ENCODE measurements around the gene PCDH9. TPM values are rescaled to one million over a fixed set of nuclear protein-coding genes. Genes with fewer than 3 reads are reported as not detected.

PCDH9 gene
- polyA plus RNA-seq, 4 donors = 0.27 to 1.1 (median 0.72) TPM; not detected in 1

DNA sequence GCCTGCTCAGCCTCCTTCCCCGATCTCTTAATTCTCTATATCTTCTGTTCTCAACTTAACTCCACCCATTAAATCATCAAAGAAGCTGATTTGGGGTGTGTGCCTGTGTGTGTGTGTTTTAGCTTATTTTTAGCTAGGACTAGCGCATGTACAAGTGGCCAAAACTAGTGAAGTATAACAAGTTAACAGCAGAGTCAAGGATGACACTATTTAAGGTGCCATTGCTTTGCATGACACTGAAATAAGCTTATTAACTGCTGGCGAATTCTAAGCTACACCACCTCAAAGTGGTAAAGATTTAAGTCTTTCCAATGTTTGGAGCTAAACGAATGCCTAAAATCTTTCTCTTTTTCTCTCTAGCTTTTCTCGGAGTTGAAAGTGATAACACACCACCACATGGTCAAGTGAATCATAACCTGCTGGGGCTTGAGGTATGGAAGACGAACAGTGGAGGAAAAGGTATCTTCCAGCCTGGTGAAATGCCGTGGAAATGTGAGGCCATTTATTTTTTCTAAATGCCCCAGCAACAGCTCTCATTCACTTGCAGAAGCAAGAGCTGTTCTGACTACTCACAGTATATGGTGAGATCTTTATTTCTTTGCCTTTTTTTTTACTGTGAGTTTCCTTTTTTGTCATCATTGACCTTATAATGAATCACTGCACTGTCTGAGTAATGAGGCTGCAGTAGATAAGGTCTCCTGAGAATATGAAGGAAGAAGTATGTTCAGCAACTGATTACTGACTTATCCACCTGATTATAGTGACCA, 570.3 kb downstream of the PCDH9 start:
- Histone ChIP-seq H3K27me3 (ENCODE audit: control insufficient read depth in 3 of 3, insufficient read depth in 3 of 3, low read length in 3 of 3) (no peaks in the 10 kb centered on the region), H3K27ac (ENCODE audit: low read depth in 1 of 3, low read length in 2 of 3) (no peak overlapping the region), H3K4me3 (ENCODE audit: low read depth in 1 of 3, low read length in 3 of 3) (no peak overlapping the region), H3K4me1 (ENCODE audit: control insufficient read depth in 3 of 3, insufficient read depth in 2 of 3, low read depth in 1 of 3, low read length in 2 of 3) (no peaks in the 10 kb centered on the region), H3K9me3 (ENCODE audit: control insufficient read depth in 2 of 2, insufficient read depth in 1 of 2, low read depth in 1 of 2, low read length in 1 of 2) (no peaks in the 10 kb centered on the region), H3K36me3 (ENCODE audit: control insufficient read depth in 3 of 3, insufficient read depth in 2 of 3, low read depth in 1 of 3, low read length in 3 of 3) (no peaks in the 10 kb centered on the region)
- FAIRE-seq = no peak
- 69 to 74% (median 72%) methylated on average over 7 of the region's 7 CpGs for WGBS, 3 donors
- no peak for DNase-seq

GRCh38 chr13:66659286-66659685, 570.9 kb downstream of the PCDH9 start:
- H3K4me3 ChIP-seq (ENCODE audit: low read depth in 1 of 3, low read length in 3 of 3) = no peak overlapping the region
- H3K27me3 ChIP-seq (ENCODE audit: control insufficient read depth in 3 of 3, insufficient read depth in 3 of 3, low read length in 3 of 3) = no peaks in the 10 kb centered on the region
- H3K27ac ChIP-seq (ENCODE audit: low read depth in 1 of 3, low read length in 2 of 3) = no peak overlapping the region
- no peaks in the 10 kb centered on the region for H3K9me3 ChIP-seq (ENCODE audit: control insufficient read depth in 2 of 2, insufficient read depth in 1 of 2, low read depth in 1 of 2, low read length in 1 of 2)
- no peaks in the 10 kb centered on the region for H3K4me1 ChIP-seq (ENCODE audit: control insufficient read depth in 3 of 3, insufficient read depth in 2 of 3, low read depth in 1 of 3, low read length in 2 of 3)
- DNase-seq = no peak
- FAIRE-seq = no peak
- no peaks in the 10 kb centered on the region for H3K36me3 ChIP-seq (ENCODE audit: control insufficient read depth in 3 of 3, insufficient read depth in 2 of 3, low read depth in 1 of 3, low read length in 3 of 3)
- whole genome bisulfite sequencing, 3 donors = 70 to 89% (median 78%) methylated on average over 2 of the region's 2 CpGs

DNA sequence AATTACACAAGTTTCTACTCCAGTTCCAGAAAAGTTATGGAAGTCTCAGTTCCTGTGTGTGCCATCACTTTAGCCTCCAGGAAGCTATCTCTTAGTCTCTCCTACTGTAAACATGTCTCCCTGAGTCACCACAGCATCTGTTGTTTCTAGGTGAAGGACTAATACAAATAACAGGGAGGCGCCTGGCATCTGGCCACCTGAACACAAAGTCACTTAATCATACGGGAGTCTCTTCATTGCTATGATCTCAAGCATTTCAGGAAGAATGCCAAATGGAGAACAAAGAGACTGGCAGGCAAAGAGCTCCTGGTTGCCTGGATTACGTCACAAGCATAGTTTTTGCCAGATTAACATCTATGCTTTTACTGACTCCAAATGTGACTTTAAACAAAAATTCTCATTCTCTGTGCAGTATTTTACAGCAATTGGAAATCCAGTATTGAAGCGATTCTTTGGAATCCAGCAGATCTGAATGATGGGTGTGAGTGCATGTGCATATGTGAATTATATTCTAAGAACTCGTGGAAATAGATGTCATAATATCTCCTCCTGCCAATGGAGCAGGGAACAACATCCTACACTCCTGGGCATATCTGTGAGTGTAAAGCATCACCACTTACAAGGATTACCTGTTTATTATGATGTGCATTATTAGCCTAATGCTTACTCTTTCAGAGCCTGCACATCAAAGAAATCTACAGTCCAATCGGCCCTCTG, 572.8 kb downstream of the PCDH9 start:
- DNase-seq (peak; percentile 1 to 4), FAIRE-seq (no peak)
- Histone ChIP-seq H3K27me3 (ENCODE audit: control insufficient read depth in 3 of 3, insufficient read depth in 3 of 3, low read length in 3 of 3) (no peaks in the 10 kb centered on the region), H3K4me1 (ENCODE audit: control insufficient read depth in 3 of 3, insufficient read depth in 2 of 3, low read depth in 1 of 3, low read length in 2 of 3) (no peaks in the 10 kb centered on the region), H3K4me3 (ENCODE audit: low read depth in 1 of 3, low read length in 3 of 3) (no peak overlapping the region), H3K27ac (ENCODE audit: low read depth in 1 of 3, low read length in 2 of 3) (no peak overlapping the region), H3K36me3 (ENCODE audit: control insufficient read depth in 3 of 3, insufficient read depth in 2 of 3, low read depth in 1 of 3, low read length in 3 of 3) (no peaks in the 10 kb centered on the region), H3K9me3 (ENCODE audit: control insufficient read depth in 2 of 2, insufficient read depth in 1 of 2, low read depth in 1 of 2, low read length in 1 of 2) (no peaks in the 10 kb centered on the region)
- WGBS, 3 donors = 33 to 59% (median 45%) methylated on average over 6 of the region's 6 CpGs

- Histone ChIP-seq H3K4me3 (ENCODE audit: low read depth in 1 of 3, low read length in 3 of 3) (no peak overlapping the region), H3K27ac (ENCODE audit: low read depth in 1 of 3, low read length in 2 of 3) (no peak overlapping the region), H3K27me3 (ENCODE audit: control insufficient read depth in 3 of 3, insufficient read depth in 3 of 3, low read length in 3 of 3) (no peaks in the 10 kb centered on the region), H3K4me1 (ENCODE audit: control insufficient read depth in 3 of 3, insufficient read depth in 2 of 3, low read depth in 1 of 3, low read length in 2 of 3) (no peaks in the 10 kb centered on the region), H3K36me3 (ENCODE audit: control insufficient read depth in 3 of 3, insufficient read depth in 2 of 3, low read depth in 1 of 3, low read length in 3 of 3) (no peaks in the 10 kb centered on the region), H3K9me3 (ENCODE audit: control insufficient read depth in 2 of 2, insufficient read depth in 1 of 2, low read depth in 1 of 2, low read length in 1 of 2) (no peaks in the 10 kb centered on the region)
- no peak for FAIRE-seq
- DNase-seq = no peak
- 70 to 90% (median 79%) methylated on average over 2 of the region's 2 CpGs for WGBS, 3 donors
Measured at GRCh38 chr13:66655847-66656454, 574.2 kb downstream of the PCDH9 start.

DNA sequence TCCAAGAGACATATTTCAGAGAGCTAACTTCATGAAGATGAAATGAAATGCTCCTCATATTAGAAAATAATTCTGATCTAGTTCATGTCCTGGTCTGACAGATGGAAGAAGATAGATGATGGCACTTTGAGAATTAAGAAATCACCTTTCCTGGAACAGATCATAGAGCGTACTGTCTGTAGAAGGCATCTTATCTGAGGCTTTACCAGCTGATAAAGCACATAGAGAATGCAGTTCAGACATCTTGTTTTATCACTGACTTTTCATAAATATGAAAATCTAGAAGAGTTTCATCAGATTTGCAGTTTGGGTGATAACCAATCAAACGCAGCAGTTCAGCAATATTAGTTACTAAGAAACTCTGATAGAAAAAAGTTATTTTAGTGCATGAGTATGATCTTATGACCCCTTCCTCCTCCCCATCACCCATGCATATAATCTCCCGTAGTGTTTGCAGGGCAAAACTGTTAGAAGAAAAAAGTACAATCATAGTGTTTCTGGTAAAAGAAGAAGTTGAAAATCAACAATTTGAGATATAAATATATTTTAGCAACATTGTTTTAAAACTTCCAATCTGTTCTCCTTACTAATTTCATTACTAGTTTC, 585.2 kb downstream of the PCDH9 start:
- H3K27ac ChIP-seq (ENCODE audit: low read depth in 1 of 3, low read length in 2 of 3) = no peak overlapping the region
- WGBS, 3 donors = 73 to 78% (median 77%) methylated on average over 3 of the region's 3 CpGs
- FAIRE-seq = no peak
- no peaks in the 10 kb centered on the region for H3K36me3 ChIP-seq (ENCODE audit: control insufficient read depth in 3 of 3, insufficient read depth in 2 of 3, low read depth in 1 of 3, low read length in 3 of 3)
- no peaks in the 10 kb centered on the region for H3K27me3 ChIP-seq (ENCODE audit: control insufficient read depth in 3 of 3, insufficient read depth in 3 of 3, low read length in 3 of 3)
- no peaks in the 10 kb centered on the region for H3K9me3 ChIP-seq (ENCODE audit: control insufficient read depth in 2 of 2, insufficient read depth in 1 of 2, low read depth in 1 of 2, low read length in 1 of 2)
- DNase-seq = no peak
- no peaks in the 10 kb centered on the region for H3K4me1 ChIP-seq (ENCODE audit: control insufficient read depth in 3 of 3, insufficient read depth in 2 of 3, low read depth in 1 of 3, low read length in 2 of 3)
- no peak overlapping the region for H3K4me3 ChIP-seq (ENCODE audit: low read depth in 1 of 3, low read length in 3 of 3)

GRCh38 chr13:66640231-66640630, 589.9 kb downstream of the PCDH9 start:
- DNase-seq (no peak), FAIRE-seq (no peak)
- Histone ChIP-seq H3K27ac (ENCODE audit: low read depth in 1 of 3, low read length in 2 of 3) (no peak overlapping the region), H3K27me3 (ENCODE audit: control insufficient read depth in 3 of 3, insufficient read depth in 3 of 3, low read length in 3 of 3) (no peaks in the 10 kb centered on the region), H3K36me3 (ENCODE audit: control insufficient read depth in 3 of 3, insufficient read depth in 2 of 3, low read depth in 1 of 3, low read length in 3 of 3) (no peaks in the 10 kb centered on the region), H3K4me3 (ENCODE audit: low read depth in 1 of 3, low read length in 3 of 3) (no peak overlapping the region), H3K9me3 (ENCODE audit: control insufficient read depth in 2 of 2, insufficient read depth in 1 of 2, low read depth in 1 of 2, low read length in 1 of 2) (no peaks in the 10 kb centered on the region), H3K4me1 (ENCODE audit: control insufficient read depth in 3 of 3, insufficient read depth in 2 of 3, low read depth in 1 of 3, low read length in 2 of 3) (no peaks in the 10 kb centered on the region)
- WGBS, 3 donors = 35 to 72% (median 36%) methylated on average over 2 of the region's 2 CpGs

DNA sequence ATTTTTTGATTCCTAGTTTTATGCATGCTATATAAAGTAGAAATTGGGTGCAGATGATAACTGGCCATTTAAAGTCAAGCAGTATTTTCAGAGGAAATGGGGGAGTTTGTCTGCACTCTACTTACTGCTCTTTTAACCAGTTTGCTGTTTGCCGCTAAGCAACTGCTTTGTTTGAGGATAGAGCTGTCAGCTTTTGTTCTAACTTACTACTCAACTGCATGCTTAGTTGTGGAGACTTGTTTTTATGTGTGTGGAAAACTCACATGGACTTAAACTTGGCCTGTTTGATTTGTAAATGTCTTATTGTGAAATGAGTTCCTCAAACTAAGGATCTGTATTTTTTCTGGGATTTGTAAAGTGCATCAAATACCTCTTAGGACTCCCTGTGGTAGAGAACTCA, 591.1 kb downstream of the PCDH9 start:
- Histone ChIP-seq H3K4me3 (ENCODE audit: low read depth in 1 of 3, low read length in 3 of 3) (no peak overlapping the region), H3K27me3 (ENCODE audit: control insufficient read depth in 3 of 3, insufficient read depth in 3 of 3, low read length in 3 of 3) (no peaks in the 10 kb centered on the region), H3K36me3 (ENCODE audit: control insufficient read depth in 3 of 3, insufficient read depth in 2 of 3, low read depth in 1 of 3, low read length in 3 of 3) (no peaks in the 10 kb centered on the region), H3K4me1 (ENCODE audit: control insufficient read depth in 3 of 3, insufficient read depth in 2 of 3, low read depth in 1 of 3, low read length in 2 of 3) (no peaks in the 10 kb centered on the region), H3K27ac (ENCODE audit: low read depth in 1 of 3, low read length in 2 of 3) (no peak overlapping the region), H3K9me3 (ENCODE audit: control insufficient read depth in 2 of 2, insufficient read depth in 1 of 2, low read depth in 1 of 2, low read length in 1 of 2) (no peaks in the 10 kb centered on the region)
- FAIRE-seq (no peak), DNase-seq (no peak)
- WGBS, 3 donors = 66 to 80% (median 76%) methylated on average over 1 of the region's 1 CpG

GRCh38 chr13:66635526-66635925, 594.6 kb downstream of the PCDH9 start:
- H3K4me3 ChIP-seq (ENCODE audit: low read depth in 1 of 3, low read length in 3 of 3) = no peak overlapping the region
- no peak for FAIRE-seq
- no peak overlapping the region for H3K27ac ChIP-seq (ENCODE audit: low read depth in 1 of 3, low read length in 2 of 3)
- 61 to 81% (median 72%) methylated on average over 1 of the region's 1 CpG for WGBS, 3 donors
- H3K27me3 ChIP-seq (ENCODE audit: control insufficient read depth in 3 of 3, insufficient read depth in 3 of 3, low read length in 3 of 3) = no peaks in the 10 kb centered on the region
- no peak for DNase-seq
- no peaks in the 10 kb centered on the region for H3K36me3 ChIP-seq (ENCODE audit: control insufficient read depth in 3 of 3, insufficient read depth in 2 of 3, low read depth in 1 of 3, low read length in 3 of 3)
- no peaks in the 10 kb centered on the region for H3K9me3 ChIP-seq (ENCODE audit: control insufficient read depth in 2 of 2, insufficient read depth in 1 of 2, low read depth in 1 of 2, low read length in 1 of 2)
- no peaks in the 10 kb centered on the region for H3K4me1 ChIP-seq (ENCODE audit: control insufficient read depth in 3 of 3, insufficient read depth in 2 of 3, low read depth in 1 of 3, low read length in 2 of 3)

All from small intestine (tissue), 7 donors.